Astrocyte of the cerebellum (primary cell): ENCODE data around the gene MARCHF10.
A peak's percentile ranks its signal among the peaks of the same experiment; 100 is the strongest.

Experiments
- DNase-seq: peaks from one replicate; pipeline ENCODE4 v3.0.0-alpha.2; 2011; ENCODE audit warnings: low read depth
- H3K4me3 ChIP-seq: 2 replicates; pipeline ENCODE4 v1.5.1; 2011; ENCODE audit warnings: mild to moderate bottlenecking, low read depth, low read length, moderate library complexity
- in situ Hi-C: cut with HindIII; loops from 2 replicates; pipeline ENCODE4 v1.10.0; 2017; ENCODE audit warnings: low sequenced_read_pairs
- TF ChIP-seq, protein P1 (sequence below): IDR thresholded peaks from 2 replicates; pipeline ENCODE4 v1.5.1; 2012; ENCODE audit warnings: low read length, low read depth, moderate library complexity, mild to moderate bottlenecking; ENCODE audit errors: missing control alignments

The MARCHF10 gene

GRCh38 chr17:62797959-62798358 lies 10.2 kb downstream of the MARCHF10 start:
- DNase-seq, result no peak
- no peak overlapping the region for H3K4me3 ChIP-seq
- in situ Hi-C loops, result no loop called here
- TF ChIP-seq, protein P1, sequence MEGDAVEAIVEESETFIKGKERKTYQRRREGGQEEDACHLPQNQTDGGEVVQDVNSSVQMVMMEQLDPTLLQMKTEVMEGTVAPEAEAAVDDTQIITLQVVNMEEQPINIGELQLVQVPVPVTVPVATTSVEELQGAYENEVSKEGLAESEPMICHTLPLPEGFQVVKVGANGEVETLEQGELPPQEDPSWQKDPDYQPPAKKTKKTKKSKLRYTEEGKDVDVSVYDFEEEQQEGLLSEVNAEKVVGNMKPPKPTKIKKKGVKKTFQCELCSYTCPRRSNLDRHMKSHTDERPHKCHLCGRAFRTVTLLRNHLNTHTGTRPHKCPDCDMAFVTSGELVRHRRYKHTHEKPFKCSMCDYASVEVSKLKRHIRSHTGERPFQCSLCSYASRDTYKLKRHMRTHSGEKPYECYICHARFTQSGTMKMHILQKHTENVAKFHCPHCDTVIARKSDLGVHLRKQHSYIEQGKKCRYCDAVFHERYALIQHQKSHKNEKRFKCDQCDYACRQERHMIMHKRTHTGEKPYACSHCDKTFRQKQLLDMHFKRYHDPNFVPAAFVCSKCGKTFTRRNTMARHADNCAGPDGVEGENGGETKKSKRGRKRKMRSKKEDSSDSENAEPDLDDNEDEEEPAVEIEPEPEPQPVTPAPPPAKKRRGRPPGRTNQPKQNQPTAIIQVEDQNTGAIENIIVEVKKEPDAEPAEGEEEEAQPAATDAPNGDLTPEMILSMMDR, result no peak

DNA sequence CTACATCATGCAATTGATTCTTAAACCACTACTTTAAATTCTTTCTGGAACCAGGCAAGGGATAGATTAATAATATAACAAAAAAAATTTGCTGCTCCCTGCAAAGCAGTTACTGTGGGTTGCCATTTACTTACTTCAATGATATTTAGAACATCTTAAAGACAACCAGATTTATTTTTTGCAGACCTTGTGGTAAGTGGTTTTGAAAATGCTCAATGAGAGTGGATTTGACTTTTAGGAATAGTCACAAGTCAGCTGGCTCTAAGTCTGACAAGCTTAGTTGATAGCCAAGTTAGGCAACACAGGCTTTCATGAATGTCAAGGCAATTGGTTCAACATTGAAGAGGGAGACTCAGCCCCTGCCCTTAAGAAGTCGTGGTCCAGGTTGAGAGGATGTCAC lies 11.8 kb downstream of the MARCHF10 start:
- no peak overlapping the region for H3K4me3 ChIP-seq
- in situ Hi-C loops, result no loop called here
- TF ChIP-seq, protein P1, result no peak
- no peak for DNase-seq

DNA sequence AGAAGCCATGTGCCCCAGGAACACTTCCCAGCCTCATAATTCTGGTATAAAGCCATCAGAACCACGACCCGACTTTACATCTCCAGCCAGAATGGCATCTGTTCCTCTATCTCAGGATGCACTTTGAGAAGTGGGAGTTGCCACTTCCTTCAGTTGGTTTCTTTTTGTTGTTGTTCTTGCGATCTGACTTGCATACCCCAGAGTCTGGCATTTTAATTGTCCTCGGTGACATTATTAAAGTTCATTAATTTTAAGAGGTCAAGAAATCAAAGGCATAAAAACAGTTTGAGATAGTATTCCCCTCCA lies 13.5 kb downstream of the MARCHF10 start:
- DNase-seq, result no peak
- no peak overlapping the region for H3K4me3 ChIP-seq
- in situ Hi-C loops, result no loop called here
- TF ChIP-seq, protein P1, result no peak

DNA sequence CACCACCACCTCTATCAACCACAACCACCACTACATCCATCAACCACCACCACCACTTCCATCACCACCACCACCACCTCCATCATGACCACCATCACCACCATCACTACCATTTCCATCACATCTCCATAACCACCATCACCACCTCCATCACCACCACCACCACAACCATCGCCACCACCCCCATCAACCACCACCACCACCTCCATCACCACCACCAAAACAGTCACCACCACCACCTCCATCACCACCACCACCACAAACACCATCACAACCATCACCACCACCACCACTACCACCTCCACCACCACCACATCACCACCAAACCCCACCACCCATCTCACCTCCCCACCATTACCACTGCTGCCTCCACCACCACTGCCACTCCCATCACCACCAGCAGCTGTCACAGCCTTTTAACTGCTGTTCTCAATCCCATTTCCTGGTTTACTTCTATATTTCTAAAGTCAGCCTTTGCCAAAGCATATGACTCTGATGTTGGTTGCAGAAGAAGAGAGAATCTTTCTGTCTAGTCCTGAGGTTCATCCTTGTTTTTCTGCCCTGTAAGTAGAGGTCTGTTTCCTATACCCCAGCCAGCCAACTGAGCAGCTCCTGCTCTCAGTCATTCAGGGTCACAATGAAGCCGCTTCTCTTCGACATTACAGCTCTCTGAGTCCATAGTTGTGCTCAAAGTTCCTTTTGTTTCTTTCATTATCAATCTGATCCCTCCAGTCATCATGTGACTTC lies 14.0 kb downstream of the MARCHF10 start:
- TF ChIP-seq, protein P1, result no peak
- in situ Hi-C loops, result no loop called here
- no peak for DNase-seq
- no peak overlapping the region for H3K4me3 ChIP-seq

DNA sequence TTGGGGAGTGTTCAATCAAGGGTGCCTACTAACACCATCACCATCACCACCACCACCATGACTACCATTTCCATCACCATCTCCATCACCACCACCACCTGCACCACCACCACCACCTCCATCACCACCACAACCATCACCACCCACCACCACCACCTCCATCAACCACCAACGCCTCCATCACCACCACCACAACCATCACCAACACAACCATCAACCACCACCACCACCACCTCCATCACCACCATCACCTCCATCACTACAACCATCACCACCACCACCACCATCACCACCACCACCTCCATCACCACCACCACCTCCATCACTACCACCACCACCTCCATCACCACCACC lies 15.7 kb downstream of the MARCHF10 start:
- no peak for DNase-seq
- in situ Hi-C loops, result no loop called here
- no peak overlapping the region for H3K4me3 ChIP-seq
- TF ChIP-seq, protein P1, result no peak

DNA sequence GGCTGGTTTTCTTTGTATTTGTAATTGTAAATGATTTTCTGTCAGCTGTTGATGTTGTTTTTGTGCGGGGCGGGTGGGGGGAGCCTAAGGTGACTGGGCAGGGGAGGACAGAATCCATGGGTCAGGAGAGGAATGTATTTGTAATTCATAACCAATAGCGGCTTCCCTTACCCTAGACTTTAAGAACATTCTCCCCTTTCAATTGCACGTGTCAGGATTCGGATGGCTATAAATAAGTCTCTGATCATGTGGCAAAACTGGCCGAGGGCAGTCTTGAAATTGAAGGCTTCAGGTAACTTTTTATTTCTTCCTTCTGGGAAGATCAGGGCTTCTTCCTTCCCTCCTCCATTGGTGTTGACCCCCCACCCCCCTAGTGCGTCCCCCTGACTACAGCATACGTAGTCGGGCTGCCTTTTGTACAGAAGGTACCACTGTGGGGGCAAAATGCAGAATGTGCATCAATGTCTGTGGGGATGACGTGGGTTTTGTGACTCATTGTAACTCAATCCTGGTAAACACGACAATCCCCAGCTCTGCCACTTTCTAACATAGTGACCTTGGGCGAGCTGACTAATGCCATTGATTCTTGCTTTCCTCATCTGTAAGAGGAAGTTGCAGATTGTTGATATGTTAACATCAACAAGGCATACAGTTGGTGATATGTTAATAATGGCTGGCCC lies 16.2 kb downstream of the MARCHF10 start:
- peak; percentile 79 for DNase-seq
- in situ Hi-C loops, result no loop called here
- no peak overlapping the region for H3K4me3 ChIP-seq
- TF ChIP-seq, protein P1, result no peak
